Measurements from ENCODE around the gene HPCA. TPM values are rescaled to one million over a fixed set of nuclear protein-coding genes. Genes with fewer than 3 reads are reported as not detected.
"Not testable (repeated sequence)": the region's sequence is repeated elsewhere in the genome, so short reads cannot be mapped to it uniquely, and the experiment has no call there.

The HPCA gene
- total RNA-seq, 2 experiments from 2014 or later = 0.29 TPM; not detected in 1

- Mint-ChIP-seq H3K4me3 (peak overlapping the region; percentile 59), H3K27me3 (peaks cover 46% of the 10 kb centered on the region), H3K36me3 (no peaks in the 10 kb centered on the region), H3K4me1 (ENCODE audit: low read depth) (peaks cover 6% of the 10 kb centered on the region), H3K9me3 (no peaks in the 10 kb centered on the region), H3K27ac (no peak overlapping the region)
- intact Hi-C loops (cut with micrococcal nuclease) = no loop called here
- ChIA-PET POLR2A (no interaction called here), CTCF (no interaction called here)
- no peak for DNase-seq
Observed at GRCh38 chr1:32900371-32900955, 14.2 kb downstream of the HPCA start.

- intact Hi-C loops (cut with micrococcal nuclease) = no loop called here
- POLR2A ChIA-PET = no interaction called here
- H3K4me1 Mint-ChIP-seq (ENCODE audit: low read depth) = peaks cover 6% of the 10 kb centered on the region
- H3K36me3 Mint-ChIP-seq = no peaks in the 10 kb centered on the region
- peaks cover 43% of the 10 kb centered on the region for H3K27me3 Mint-ChIP-seq
- no peaks in the 10 kb centered on the region for H3K9me3 Mint-ChIP-seq
- CTCF ChIA-PET = no interaction called here
- DNase-seq = no peak
- peak within 1 kb of the TSS; percentile 71 for H3K4me3 Mint-ChIP-seq
- H3K27ac Mint-ChIP-seq = no peak within 1 kb of the TSS
Observed at GRCh38 chr1:32900956-32901822, 14.9 kb downstream of the HPCA start, which contains the start of gene TMEM54. Gene TMEM54, minus strand, starts transcription at chr1:32901389. Its CDS starts 151 bp downstream, at chr1:32901238.

- Mint-ChIP-seq H3K27ac (no peak overlapping the region), H3K4me3 (peak overlapping the region; percentile 71), H3K36me3 (no peaks in the 10 kb centered on the region), H3K4me1 (ENCODE audit: low read depth) (peaks cover 6% of the 10 kb centered on the region), H3K27me3 (peaks cover 40% of the 10 kb centered on the region), H3K9me3 (no peaks in the 10 kb centered on the region)
- intact Hi-C loops (cut with micrococcal nuclease) = no loop called here
- ChIA-PET CTCF (no interaction called here), POLR2A (no interaction called here)
- DNase-seq = no peak
Observed at GRCh38 chr1:32901823-32902534, 15.7 kb downstream of the HPCA start.

- no peak for DNase-seq
- no peak overlapping the region for H3K4me3 Mint-ChIP-seq
- no peak overlapping the region for H3K27ac Mint-ChIP-seq
- intact Hi-C loops (cut with micrococcal nuclease) = no loop called here
- peaks cover 6% of the 10 kb centered on the region for H3K4me1 Mint-ChIP-seq (ENCODE audit: low read depth)
- no peaks in the 10 kb centered on the region for H3K9me3 Mint-ChIP-seq
- H3K27me3 Mint-ChIP-seq = peaks cover 37% of the 10 kb centered on the region
- H3K36me3 Mint-ChIP-seq = no peaks in the 10 kb centered on the region
- ChIA-PET POLR2A (interaction anchor here (0.7 kb wide), 1 partner anchor 26 kb away, joined by 3 read pairs; no protein-coding TSS in a partner anchor), CTCF (no interaction called here)
Observed at GRCh38 chr1:32902535-32902920, 16.2 kb downstream of the HPCA start.

- Mint-ChIP-seq H3K9me3 (no peaks in the 10 kb centered on the region), H3K4me1 (ENCODE audit: low read depth) (peaks cover 6% of the 10 kb centered on the region), H3K4me3 (no peak overlapping the region), H3K36me3 (no peaks in the 10 kb centered on the region), H3K27ac (no peak overlapping the region), H3K27me3 (peaks cover 28% of the 10 kb centered on the region)
- CTCF ChIA-PET = interaction anchor here (0.6 to 1.5 kb wide), 7 partner anchors 12 to 192 kb away, joined by 3 to 8 read pairs (median 4); no protein-coding TSS in a partner anchor
- DNase-seq = no peak
- intact Hi-C loops (cut with micrococcal nuclease) = no loop called here
- POLR2A ChIA-PET = no interaction called here
Observed at GRCh38 chr1:32903991-32904785, 17.9 kb downstream of the HPCA start.

- CTCF ChIA-PET = interaction anchor here (0.6 to 1.5 kb wide), 8 partner anchors 12 to 193 kb away, joined by 3 to 8 read pairs (median 4); no protein-coding TSS in a partner anchor
- Mint-ChIP-seq H3K9me3 (no peaks in the 10 kb centered on the region), H3K4me3 (no peak overlapping the region), H3K27ac (no peak overlapping the region), H3K27me3 (peaks cover 23% of the 10 kb centered on the region), H3K36me3 (no peaks in the 10 kb centered on the region), H3K4me1 (ENCODE audit: low read depth) (peaks cover 6% of the 10 kb centered on the region)
- intact Hi-C loops (cut with micrococcal nuclease) = no loop called here
- no peak for DNase-seq
- POLR2A ChIA-PET = no interaction called here
Observed at GRCh38 chr1:32904797-32905196, 18.5 kb downstream of the HPCA start.

GRCh38 chr1:32905588-32905987 lies 19.3 kb downstream of the HPCA start:
- DNase-seq; H3K27ac Mint-ChIP-seq; H3K36me3 Mint-ChIP-seq; H3K9me3 Mint-ChIP-seq; H3K4me3 Mint-ChIP-seq; H3K4me1 Mint-ChIP-seq (ENCODE audit: low read depth); intact Hi-C loops (cut with micrococcal nuclease): not testable (repeated sequence)
- peaks cover 18% of the 10 kb centered on the region for H3K27me3 Mint-ChIP-seq
- POLR2A ChIA-PET = interaction anchor here (0.7 kb wide), 1 partner anchor 499 kb away, joined by 4 read pairs; no protein-coding TSS in a partner anchor
- CTCF ChIA-PET = interaction anchor here (0.6 to 1.0 kb wide), 3 partner anchors 13 to 257 kb away, joined by 3 to 4 read pairs (median 3); no protein-coding TSS in a partner anchor

- no peak overlapping the region for H3K4me3 Mint-ChIP-seq
- DNase-seq = no peak
- peaks cover 13% of the 10 kb centered on the region for H3K27me3 Mint-ChIP-seq
- POLR2A ChIA-PET = interaction anchor here (0.7 kb wide), 1 partner anchor 294 kb away, joined by 3 read pairs; no protein-coding TSS in a partner anchor
- no peak overlapping the region for H3K27ac Mint-ChIP-seq
- peaks cover 1% of the 10 kb centered on the region for H3K4me1 Mint-ChIP-seq (ENCODE audit: low read depth)
- intact Hi-C loops (cut with micrococcal nuclease) = no loop called here
- no peaks in the 10 kb centered on the region for H3K9me3 Mint-ChIP-seq
- CTCF ChIA-PET = interaction anchor here (1.0 to 1.1 kb wide), 2 partner anchors 11 to 150 kb away, joined by 3 read pairs; no protein-coding TSS in a partner anchor
- H3K36me3 Mint-ChIP-seq = no peaks in the 10 kb centered on the region
Observed at GRCh38 chr1:32906654-32907053, 20.4 kb downstream of the HPCA start.

GRCh38 chr1:32907435-32907834 lies 21.1 kb downstream of the HPCA start:
- Mint-ChIP-seq H3K27ac (no peak overlapping the region), H3K4me3 (no peak overlapping the region), H3K9me3 (no peaks in the 10 kb centered on the region), H3K27me3 (peaks cover 7% of the 10 kb centered on the region), H3K4me1 (ENCODE audit: low read depth) (no peaks in the 10 kb centered on the region), H3K36me3 (no peaks in the 10 kb centered on the region)
- DNase-seq = no peak
- ChIA-PET POLR2A (no interaction called here), CTCF (interaction anchor here (0.7 to 1.1 kb wide), 4 partner anchors 12 to 149 kb away, joined by 3 to 4 read pairs (median 3); no protein-coding TSS in a partner anchor)
- intact Hi-C loops (cut with micrococcal nuclease) = no loop called here

GRCh38 chr1:32910319-32910718 lies 24.0 kb downstream of the HPCA start:
- Mint-ChIP-seq H3K4me1 (ENCODE audit: low read depth) (no peaks in the 10 kb centered on the region), H3K9me3 (no peaks in the 10 kb centered on the region), H3K27me3 (peaks cover 2% of the 10 kb centered on the region), H3K36me3 (no peaks in the 10 kb centered on the region), H3K4me3 (no peak overlapping the region), H3K27ac (no peak overlapping the region)
- POLR2A ChIA-PET = no interaction called here
- no peak for DNase-seq
- intact Hi-C loops (cut with micrococcal nuclease) = no loop called here
- CTCF ChIA-PET = interaction anchor here (1.5 to 1.7 kb wide), 2 partner anchors 24 to 37 kb away, joined by 3 to 4 read pairs; no protein-coding TSS in a partner anchor
